HepG2 (cell line): Measurements from ENCODE around the gene GNAI2. TPM values are rescaled to one million over a fixed set of nuclear protein-coding genes. Genes with fewer than 3 reads are reported as not detected.

Source experiments
- ATF5 ChIP-seq: sonication (generic); formaldehyde crosslinking; IDR thresholded peaks from 2 replicates; pipeline ENCODE4 v1.4.0; 2020; ENCODE audit warnings: mild to moderate bottlenecking, low read depth, missing genetic modification reagents
- CBFB ChIP-seq: sonication (generic); formaldehyde crosslinking; IDR thresholded peaks from 2 replicates; pipeline ENCODE4 v1.4.0; 2020; ENCODE audit warnings: missing genetic modification reagents
- FOSL2 ChIP-seq: sonication (generic); formaldehyde crosslinking; IDR thresholded peaks from 2 replicates; pipeline ENCODE4 v1.4.0; 2020; ENCODE audit warnings: missing genetic modification reagents
- FOXP1 ChIP-seq, 2 experiments: fragments of 450-650 bp in 1 of 2; IDR thresholded peaks; 2 replicates each; pipeline ENCODE4 v1.6.1; 2017 to 2018; ENCODE audit warnings: antibody characterized with exemption in 1 of 2
- GZF1 ChIP-seq: sonication (generic); formaldehyde crosslinking; IDR thresholded peaks from 2 replicates; pipeline ENCODE4 v1.5.1; 2020; ENCODE audit warnings: mild to moderate bottlenecking, missing genetic modification reagents
- HOXA3 ChIP-seq: sonication (generic); formaldehyde crosslinking; IDR thresholded peaks from 2 replicates; pipeline ENCODE4 v1.5.0; 2020; ENCODE audit warnings: missing genetic modification reagents
- HOXD1 ChIP-seq: sonication (generic); formaldehyde crosslinking; IDR thresholded peaks from 2 replicates; pipeline ENCODE4 v1.5.0; 2020; ENCODE audit warnings: missing genetic modification reagents
- KDM5A ChIP-seq: fragments of 200-600 bp; sonication (generic); IDR thresholded peaks from 2 replicates; pipeline ENCODE4 v1.7.0; 2018; ENCODE audit warnings: antibody characterized with exemption, mild to moderate bottlenecking, low read length, borderline replicate concordance
- MED1 ChIP-seq: sonication (generic); formaldehyde crosslinking; IDR thresholded peaks from 2 replicates; pipeline ENCODE4 v1.4.0; 2020; ENCODE audit warnings: missing genetic modification reagents
- MIXL1 ChIP-seq: IDR thresholded peaks from 2 replicates; pipeline ENCODE4 v1.6.1; 2016
- MLX ChIP-seq: IDR thresholded peaks from 2 replicates; pipeline ENCODE4 v1.6.1; 2016
- POLR2AphosphoS5 ChIP-seq: IDR thresholded peaks from 2 replicates; pipeline ENCODE4 v1.6.1; 2012; ENCODE audit warnings: low read depth, low read length
- RNF2 ChIP-seq: fragments of 450-650 bp; conservative IDR thresholded peaks from 2 replicates; pipeline ENCODE4 v1.6.1; 2016; ENCODE audit warnings: low read depth
- SALL2 ChIP-seq: sonication (generic); formaldehyde crosslinking; IDR thresholded peaks from 2 replicates; pipeline ENCODE4 v1.8.1; 2023; ENCODE audit warnings: mild to moderate bottlenecking, missing genetic modification reagents, inconsistent platforms
- ZBTB8A ChIP-seq: sonication (generic); formaldehyde crosslinking; IDR thresholded peaks from 2 replicates; pipeline ENCODE4 v1.4.0; 2020; ENCODE audit warnings: mild to moderate bottlenecking, low read depth, missing genetic modification reagents, borderline replicate concordance
- ZFP62 ChIP-seq: sonication (generic); formaldehyde crosslinking; IDR thresholded peaks from 2 replicates; pipeline ENCODE4 v1.4.0; 2020; ENCODE audit warnings: missing genetic modification reagents
- ZNF136 ChIP-seq: sonication (generic); formaldehyde crosslinking; IDR thresholded peaks from 2 replicates; pipeline ENCODE4 v1.8.1; 2022; ENCODE audit warnings: low read depth, mild to moderate bottlenecking, moderate library complexity, missing genetic modification reagents
- ZNF230 ChIP-seq: sonication (generic); formaldehyde crosslinking; IDR thresholded peaks from 2 replicates; pipeline ENCODE4 v1.4.0; 2020; ENCODE audit warnings: mild to moderate bottlenecking, missing genetic modification reagents
- ZNF280D ChIP-seq: sonication (generic); formaldehyde crosslinking; IDR thresholded peaks from 2 replicates; pipeline ENCODE4 v1.5.1; 2020; ENCODE audit warnings: mild to moderate bottlenecking, missing genetic modification reagents
- ZNF33A ChIP-seq: sonication (generic); formaldehyde crosslinking; IDR thresholded peaks from 2 replicates; pipeline ENCODE4 v1.5.1; 2020; ENCODE audit warnings: missing genetic modification reagents, mild to moderate bottlenecking, moderate library complexity, borderline replicate concordance
- ZNF570 ChIP-seq: sonication (generic); formaldehyde crosslinking; IDR thresholded peaks from 2 replicates; pipeline ENCODE4 v1.4.0; 2020; ENCODE audit warnings: mild to moderate bottlenecking, missing genetic modification reagents, borderline replicate concordance
- ZNF672 ChIP-seq: sonication (generic); formaldehyde crosslinking; IDR thresholded peaks from 2 replicates; pipeline ENCODE4 v1.8.1; 2022; ENCODE audit warnings: missing genetic modification reagents
- ZNF740 ChIP-seq: sonication (generic); formaldehyde crosslinking; IDR thresholded peaks from 2 replicates; pipeline ENCODE4 v1.4.0; 2020; ENCODE audit warnings: missing genetic modification reagents
- ZNF800 ChIP-seq: sonication (generic); formaldehyde crosslinking; IDR thresholded peaks from 2 replicates; pipeline ENCODE4 v1.4.0; 2020; ENCODE audit warnings: missing genetic modification reagents
- ZSCAN29 ChIP-seq: sonication (generic); formaldehyde crosslinking; conservative IDR thresholded peaks from 2 replicates; pipeline ENCODE4 v1.4.0; 2020; ENCODE audit warnings: mild to moderate bottlenecking, missing genetic modification reagents
- polyA plus RNA-seq, 8 experiments: library from polyadenylated mRNA; depleted of rRNA in 3 of 8; stranded (reverse) in 7 of 8; unstranded in 1 of 8; fragments of >200 nt; fragmentation: Illumina TruSeq in 4 of 8; extraction: Trizol in 4 of 8; gene quantifications; 2 replicates each; pipeline versions ENCODE4 v1.2.1 to v1.2.3, GENCODE V29; 2011 to 2016; ENCODE audit warnings: low read depth in 4 of 8, missing spikeins in 1 of 8, mixed read lengths in 1 of 8; ENCODE audit not compliant: insufficient read depth in 1 of 8
- total RNA-seq, 5 experiments: library from RNA; depleted of rRNA; stranded (reverse); fragments of >200 nt; fragmentation: Illumina TruSeq; extraction: Trizol; gene quantifications; 2 replicates each; pipeline ENCODE4 v1.2.3, GENCODE V29; 2016; ENCODE audit warnings: low read depth in 1 of 5

The GNAI2 gene
- total and polyA plus RNA-seq, 2 of the 13 experiments (the other 11 are each of a cell fraction or from before 2014, with no cell fraction given): 51.1 to 66.2 TPM

- TF ChIP-seq ZSCAN29 (CRISPR knock-in tag) (0 out of 2 replicates have a peak, but pooled peaks have one; percentile 51), ZFP62 (CRISPR knock-in tag) (no peak), KDM5A (no peak), ZBTB8A (CRISPR knock-in tag) (peak; percentile 77; the same call in 1 of the 2 replicates), GZF1 (CRISPR knock-in tag) (no peak), ZNF570 (CRISPR knock-in tag) (no peak), MED1 (CRISPR knock-in tag) (peak; percentile 66), ZNF740 (CRISPR knock-in tag) (0 out of 2 replicates have a peak, but pooled peaks have one; percentile 54), ATF5 (CRISPR knock-in tag) (no peak), ZNF800 (CRISPR knock-in tag) (no peak), MIXL1 (0 out of 2 replicates have a peak, but pooled peaks have one; percentile 11), CBFB (CRISPR knock-in tag) (no peak), ZNF230 (CRISPR knock-in tag) (no peak), FOXP1 (IDR thresholded peaks at IDR 0.05) (no peak), FOXP1 (CRISPR knock-in tag; IDR thresholded peaks at IDR 0.05) (no peak), HOXA3 (CRISPR knock-in tag) (peak; percentile 55), RNF2 (no peak), SALL2 (no peak), ZNF672 (CRISPR knock-in tag) (no peak), ZNF33A (CRISPR knock-in tag) (no peak), ZNF136 (CRISPR knock-in tag) (no peak), HOXD1 (CRISPR knock-in tag) (0 out of 2 replicates have a peak, but pooled peaks have one; percentile 27), FOSL2 (CRISPR knock-in tag) (peak; percentile 24; the same call in 1 of the 2 replicates), ZNF280D (peak; percentile 44; the same call in 1 of the 2 replicates), MLX (no peak), POLR2AphosphoS5 (peak; percentile 51)
Observed at GRCh38 chr3:50221411-50222168, 14.4 kb upstream of the GNAI2 start (continued).
